ENCODE results near the gene PPP1R9A. TPM values are rescaled to one million over a fixed set of nuclear protein-coding genes. Genes with fewer than 3 reads are reported as not detected.

The PPP1R9A gene
- total and polyA plus RNA-seq, 10 of the 15 experiments (the other 5 are each of a cell fraction or from before 2014, with no cell fraction given), result 0.04 to 0.12 TPM; not detected in 8

DNA sequence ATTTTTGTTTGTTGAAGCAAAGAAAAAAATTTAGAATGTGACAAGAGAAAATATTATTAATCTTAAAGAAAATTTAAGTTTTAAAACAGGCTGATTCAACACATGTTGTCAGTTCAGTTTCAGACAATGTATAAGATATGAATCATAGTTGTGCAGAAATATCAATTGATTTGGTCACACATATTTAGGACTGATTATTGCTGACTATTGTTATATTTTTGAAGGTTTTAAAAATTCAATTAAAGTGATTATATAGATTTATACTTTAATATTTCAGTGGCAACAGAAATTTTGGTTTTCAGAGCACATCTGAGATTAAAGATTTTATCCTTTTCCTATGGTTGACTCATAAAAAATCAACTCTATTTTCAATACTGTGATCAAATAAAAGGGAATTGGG lies 284.4 kb downstream of the PPP1R9A start:
- Histone ChIP-seq H3K27ac (ENCODE audit: control insufficient read depth, insufficient read depth) (no peak overlapping the region), H3K4me1 (ENCODE audit: control insufficient read depth, insufficient read depth, low read length) (no peaks in the 10 kb centered on the region), H3K4me3 (no peak overlapping the region), H2AFZ (ENCODE audit: control insufficient read depth, low read depth, low read length) (no peak overlapping the region), H3K9me3 (replicated peaks; ENCODE audit: control insufficient read depth, insufficient read depth, low read length) (no peaks in the 10 kb centered on the region), H3K36me3 (ENCODE audit: control insufficient read depth in 2 of 2, insufficient read depth in 2 of 2, low read length in 1 of 2) (no peaks in the 10 kb centered on the region), H3K9ac (ENCODE audit: control insufficient read depth, insufficient read depth, low read length) (no peak overlapping the region), H3K27me3 (replicated peaks in 1 of 2; ENCODE audit: control insufficient read depth in 2 of 2, insufficient read depth in 2 of 2, low read length in 1 of 2) (no peaks in the 10 kb centered on the region), H3K79me2 (ENCODE audit: control insufficient read depth, insufficient read depth, low read length) (no peaks in the 10 kb centered on the region), H3K4me2 (ENCODE audit: control insufficient read depth, insufficient read depth) (no peak overlapping the region), H4K20me1 (ENCODE audit: control insufficient read depth, insufficient read depth) (no peaks in the 10 kb centered on the region)
- no TSS peak for BruUV-seq (replicated peaks)
- ChIA-PET POLR2A (no interaction called here), RAD21 (ENCODE audit: unreplicated experiment) (interaction anchor here (1.9 kb wide), 1 partner anchor 285 kb away, joined by 11 read pairs; no protein-coding TSS in a partner anchor), CTCF (interaction anchor here (0.6 to 5.8 kb wide), 6 partner anchors 44 to 498 kb away, joined by 3 to 37 read pairs (median 9); no protein-coding TSS in a partner anchor), SMC1A (ENCODE audit: uncharacterized antibody, unreplicated experiment) (interaction anchor here (0.7 to 2.1 kb wide), 6 partner anchors 32 to 742 kb away, joined by 3 to 21 read pairs (median 3); no protein-coding TSS in a partner anchor)
- in situ Hi-C loops (cut with MboI) (loop anchor here (10.0 kb wide), 1 partner anchor 283 kb away; no protein-coding TSS in a partner anchor), intact Hi-C loops (cut with micrococcal nuclease; ENCODE audit: unreplicated experiment) (loop anchor here (5.0 kb wide), 1 partner anchor 496 kb away; no protein-coding TSS in a partner anchor)
- FAIRE-seq, result no peak
- no peak for DNase-seq (ENCODE audit: low read depth, low spot score)
- no peak for ATAC-seq
- TF ChIP-seq ZSCAN29 (IDR thresholded peaks at IDR 0.05) (no peak), ATF7 (IDR thresholded peaks at IDR 0.05; ENCODE audit: low read depth) (no peak), SIX5 (IDR thresholded peaks at IDR 0.05; ENCODE audit: low read depth, low read length, severe bottlenecking) (no peak), ZNF207 (IDR thresholded peaks at IDR 0.05; ENCODE audit: borderline replicate concordance) (no peak)

DNA sequence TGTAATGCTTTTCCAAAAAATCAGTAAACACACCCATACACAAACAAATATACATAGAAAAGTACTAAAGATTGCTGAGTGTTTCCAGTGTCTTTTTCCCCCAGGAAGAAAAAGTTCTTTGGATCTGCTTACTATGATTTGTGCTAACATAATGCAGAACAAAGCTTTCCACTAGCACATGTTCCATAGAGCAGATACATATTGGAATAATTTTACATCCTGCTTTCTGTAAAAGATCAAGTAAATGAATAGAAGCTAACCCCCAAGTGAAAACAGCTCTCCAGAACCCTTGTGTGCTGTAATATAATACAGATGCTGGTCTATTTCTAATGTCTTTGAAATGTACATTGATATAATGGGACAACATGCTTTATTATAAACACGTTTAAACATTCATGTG lies 291.5 kb downstream of the PPP1R9A start:
- RAD21 ChIA-PET (ENCODE audit: unreplicated experiment), result interaction anchor here (0.7 to 3.0 kb wide), 5 partner anchors 48 to 749 kb away, joined by 3 to 28 read pairs (median 9); no protein-coding TSS in a partner anchor
- DNase-seq (ENCODE audit: low read depth, low spot score) (no peak), FAIRE-seq (no peak), ATAC-seq (no peak)
- H3K4me2 ChIP-seq (ENCODE audit: control insufficient read depth, insufficient read depth), result no peak overlapping the region
- H3K27ac ChIP-seq (ENCODE audit: control insufficient read depth, insufficient read depth), result no peak overlapping the region
- WGBS (ENCODE audit: insufficient coverage, insufficient replicate concordance, low lambda C conversion rate, missing lambda C conversion rate), result 0% methylated on average over 1 of the region's 1 CpG
- no TSS peak for BruUV-seq (replicated peaks)
- POLR2A ChIA-PET, result no interaction called here
- no peaks in the 10 kb centered on the region for H3K4me1 ChIP-seq (ENCODE audit: control insufficient read depth, insufficient read depth, low read length)
- in situ Hi-C loops (cut with MboI), result loop anchor here (10.0 kb wide), 1 partner anchor 276 kb away; no protein-coding TSS in a partner anchor
- SMC1A ChIA-PET (ENCODE audit: uncharacterized antibody, unreplicated experiment), result interaction anchor here (1.2 to 3.4 kb wide), 7 partner anchors 15 to 749 kb away, joined by 3 to 30 read pairs (median 5); no protein-coding TSS in a partner anchor
- no peaks in the 10 kb centered on the region for H3K27me3 ChIP-seq (replicated peaks in 1 of 2; ENCODE audit: control insufficient read depth in 2 of 2, insufficient read depth in 2 of 2, low read length in 1 of 2)
- CTCF ChIA-PET, result interaction anchor here (0.9 to 6.0 kb wide), 7 partner anchors 22 to 753 kb away, joined by 3 to 56 read pairs (median 4); no protein-coding TSS in a partner anchor
- H3K9me3 ChIP-seq (replicated peaks; ENCODE audit: control insufficient read depth, insufficient read depth, low read length), result no peaks in the 10 kb centered on the region
- H3K36me3 ChIP-seq (ENCODE audit: control insufficient read depth in 2 of 2, insufficient read depth in 2 of 2, low read length in 1 of 2), result no peaks in the 10 kb centered on the region
- H3K4me3 ChIP-seq, result no peak overlapping the region
- no peak overlapping the region for H3K9ac ChIP-seq (ENCODE audit: control insufficient read depth, insufficient read depth, low read length)
- no peaks in the 10 kb centered on the region for H3K79me2 ChIP-seq (ENCODE audit: control insufficient read depth, insufficient read depth, low read length)
- no peaks in the 10 kb centered on the region for H4K20me1 ChIP-seq (ENCODE audit: control insufficient read depth, insufficient read depth)
- intact Hi-C loops (cut with micrococcal nuclease; ENCODE audit: unreplicated experiment), result loop anchor here (1.0 kb wide), 1 partner anchor 750 kb away; no protein-coding TSS in a partner anchor
- H2AFZ ChIP-seq (ENCODE audit: control insufficient read depth, low read depth, low read length), result no peak overlapping the region
- TF ChIP-seq TBL1XR1 (IDR thresholded peaks at IDR 0.05; ENCODE audit: low read depth, low read length) (no peak), STAT3 (IDR thresholded peaks at IDR 0.05; ENCODE audit: low read depth, low read length) (no peak), RAD21 (IDR thresholded peaks at IDR 0.05; ENCODE audit: insufficient read depth, low read depth, low read length) (no peak), PML (IDR thresholded peaks at IDR 0.05; ENCODE audit: low read length) (no peak), YBX1 (IDR thresholded peaks at IDR 0.05) (no peak)
- TF ChIP-seq, protein P1, sequence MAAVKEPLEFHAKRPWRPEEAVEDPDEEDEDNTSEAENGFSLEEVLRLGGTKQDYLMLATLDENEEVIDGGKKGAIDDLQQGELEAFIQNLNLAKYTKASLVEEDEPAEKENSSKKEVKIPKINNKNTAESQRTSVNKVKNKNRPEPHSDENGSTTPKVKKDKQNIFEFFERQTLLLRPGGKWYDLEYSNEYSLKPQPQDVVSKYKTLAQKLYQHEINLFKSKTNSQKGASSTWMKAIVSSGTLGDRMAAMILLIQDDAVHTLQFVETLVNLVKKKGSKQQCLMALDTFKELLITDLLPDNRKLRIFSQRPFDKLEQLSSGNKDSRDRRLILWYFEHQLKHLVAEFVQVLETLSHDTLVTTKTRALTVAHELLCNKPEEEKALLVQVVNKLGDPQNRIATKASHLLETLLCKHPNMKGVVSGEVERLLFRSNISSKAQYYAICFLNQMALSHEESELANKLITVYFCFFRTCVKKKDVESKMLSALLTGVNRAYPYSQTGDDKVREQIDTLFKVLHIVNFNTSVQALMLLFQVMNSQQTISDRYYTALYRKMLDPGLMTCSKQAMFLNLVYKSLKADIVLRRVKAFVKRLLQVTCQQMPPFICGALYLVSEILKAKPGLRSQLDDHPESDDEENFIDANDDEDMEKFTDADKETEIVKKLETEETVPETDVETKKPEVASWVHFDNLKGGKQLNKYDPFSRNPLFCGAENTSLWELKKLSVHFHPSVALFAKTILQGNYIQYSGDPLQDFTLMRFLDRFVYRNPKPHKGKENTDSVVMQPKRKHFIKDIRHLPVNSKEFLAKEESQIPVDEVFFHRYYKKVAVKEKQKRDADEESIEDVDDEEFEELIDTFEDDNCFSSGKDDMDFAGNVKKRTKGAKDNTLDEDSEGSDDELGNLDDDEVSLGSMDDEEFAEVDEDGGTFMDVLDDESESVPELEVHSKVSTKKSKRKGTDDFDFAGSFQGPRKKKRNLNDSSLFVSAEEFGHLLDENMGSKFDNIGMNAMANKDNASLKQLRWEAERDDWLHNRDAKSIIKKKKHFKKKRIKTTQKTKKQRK (IDR thresholded peaks at IDR 0.05; ENCODE audit: low read depth, low read length), result no peak
- TF ChIP-seq, protein P2, sequence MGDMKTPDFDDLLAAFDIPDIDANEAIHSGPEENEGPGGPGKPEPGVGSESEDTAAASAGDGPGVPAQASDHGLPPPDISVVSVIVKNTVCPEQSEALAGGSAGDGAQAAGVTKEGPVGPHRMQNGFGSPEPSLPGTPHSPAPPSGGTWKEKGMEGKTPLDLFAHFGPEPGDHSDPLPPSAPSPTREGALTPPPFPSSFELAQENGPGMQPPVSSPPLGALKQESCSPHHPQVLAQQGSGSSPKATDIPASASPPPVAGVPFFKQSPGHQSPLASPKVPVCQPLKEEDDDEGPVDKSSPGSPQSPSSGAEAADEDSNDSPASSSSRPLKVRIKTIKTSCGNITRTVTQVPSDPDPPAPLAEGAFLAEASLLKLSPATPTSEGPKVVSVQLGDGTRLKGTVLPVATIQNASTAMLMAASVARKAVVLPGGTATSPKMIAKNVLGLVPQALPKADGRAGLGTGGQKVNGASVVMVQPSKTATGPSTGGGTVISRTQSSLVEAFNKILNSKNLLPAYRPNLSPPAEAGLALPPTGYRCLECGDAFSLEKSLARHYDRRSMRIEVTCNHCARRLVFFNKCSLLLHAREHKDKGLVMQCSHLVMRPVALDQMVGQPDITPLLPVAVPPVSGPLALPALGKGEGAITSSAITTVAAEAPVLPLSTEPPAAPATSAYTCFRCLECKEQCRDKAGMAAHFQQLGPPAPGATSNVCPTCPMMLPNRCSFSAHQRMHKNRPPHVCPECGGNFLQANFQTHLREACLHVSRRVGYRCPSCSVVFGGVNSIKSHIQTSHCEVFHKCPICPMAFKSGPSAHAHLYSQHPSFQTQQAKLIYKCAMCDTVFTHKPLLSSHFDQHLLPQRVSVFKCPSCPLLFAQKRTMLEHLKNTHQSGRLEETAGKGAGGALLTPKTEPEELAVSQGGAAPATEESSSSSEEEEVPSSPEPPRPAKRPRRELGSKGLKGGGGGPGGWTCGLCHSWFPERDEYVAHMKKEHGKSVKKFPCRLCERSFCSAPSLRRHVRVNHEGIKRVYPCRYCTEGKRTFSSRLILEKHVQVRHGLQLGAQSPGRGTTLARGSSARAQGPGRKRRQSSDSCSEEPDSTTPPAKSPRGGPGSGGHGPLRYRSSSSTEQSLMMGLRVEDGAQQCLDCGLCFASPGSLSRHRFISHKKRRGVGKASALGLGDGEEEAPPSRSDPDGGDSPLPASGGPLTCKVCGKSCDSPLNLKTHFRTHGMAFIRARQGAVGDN (IDR thresholded peaks at IDR 0.05), result no peak

All from GM12878 (cell line).